Ureter (tissue), 1 donor: ENCODE measurements around the gene HYAL1. TPM values are rescaled to one million over a fixed set of nuclear protein-coding genes. Genes with fewer than 3 reads are reported as not detected.
"Not testable (repeated sequence)": the region's sequence is repeated elsewhere in the genome, so short reads cannot be mapped to it uniquely, and the experiment has no call there.

Experiments
- DNase-seq: peaks from one replicate; pipeline ENCODE4 v3.0.0-alpha.2; 2020; ENCODE audit warnings: low spot score
- total RNA-seq: library from RNA; stranded (reverse); gene quantifications from one replicate; pipeline ENCODE4 v1.2.4, GENCODE V29; 2023
- donor health status: DM: yes; HTN: yes; CAD: no.

The HYAL1 gene
- total RNA-seq, 1 donor from 2014 or later, result 9.8 TPM

DNA sequence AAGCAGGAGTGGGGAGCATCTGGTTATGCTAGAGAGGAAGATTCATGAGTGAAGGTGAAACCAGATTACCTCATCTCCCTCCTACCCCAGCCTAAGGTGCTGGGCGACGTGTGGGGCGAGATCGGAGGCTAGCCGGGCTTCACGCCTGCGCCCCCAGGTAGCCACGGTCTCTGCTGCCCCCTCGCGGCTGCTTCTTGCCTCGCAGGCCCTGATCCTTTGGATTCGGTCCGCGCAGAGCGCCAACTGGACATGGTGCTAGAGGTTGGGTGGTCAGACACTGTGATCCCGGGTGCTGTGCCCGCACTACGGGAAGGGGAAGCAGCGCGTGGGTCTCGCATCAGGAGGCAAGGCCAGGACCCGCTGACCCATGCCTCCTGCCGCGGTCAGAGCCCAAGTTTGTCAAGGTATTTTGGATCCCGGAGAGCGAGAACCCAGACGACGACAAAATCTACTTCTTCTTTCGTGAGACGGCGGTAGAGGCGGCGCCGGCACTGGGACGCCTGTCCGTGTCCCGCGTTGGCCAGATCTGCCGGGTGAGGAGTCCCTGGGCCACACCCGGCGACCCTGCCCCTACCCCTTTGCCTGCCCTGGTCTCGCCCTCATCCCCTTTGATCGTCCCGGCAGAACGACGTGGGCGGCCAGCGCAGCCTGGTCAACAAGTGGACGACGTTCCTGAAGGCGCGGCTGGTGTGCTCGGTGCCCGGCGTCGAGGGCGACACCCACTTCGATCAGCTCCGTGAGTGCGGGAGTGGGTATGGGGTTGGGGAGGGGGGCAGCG lies 30.3 kb downstream of the HYAL1 start:
- DNase-seq, result peak; percentile 88

DNA sequence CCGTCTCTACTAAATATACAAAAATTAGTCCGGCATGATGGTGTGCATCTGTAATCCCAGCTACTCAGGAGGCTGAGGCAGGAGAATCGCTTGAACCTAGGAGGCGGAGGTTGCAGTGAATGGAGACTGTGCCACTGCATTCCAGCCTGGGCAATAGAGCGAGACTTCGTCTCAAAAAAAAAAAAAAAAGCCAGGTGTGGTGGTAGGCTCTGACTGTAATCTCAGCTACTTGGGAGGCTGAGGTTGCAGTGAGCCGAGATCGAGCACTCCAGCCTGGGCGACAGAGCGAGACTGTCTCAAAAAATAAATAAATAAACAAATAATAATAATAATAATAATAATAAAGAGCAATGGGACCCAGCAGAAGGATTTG lies 30.9 kb downstream of the HYAL1 start:
- not testable (repeated sequence) for DNase-seq

DNA sequence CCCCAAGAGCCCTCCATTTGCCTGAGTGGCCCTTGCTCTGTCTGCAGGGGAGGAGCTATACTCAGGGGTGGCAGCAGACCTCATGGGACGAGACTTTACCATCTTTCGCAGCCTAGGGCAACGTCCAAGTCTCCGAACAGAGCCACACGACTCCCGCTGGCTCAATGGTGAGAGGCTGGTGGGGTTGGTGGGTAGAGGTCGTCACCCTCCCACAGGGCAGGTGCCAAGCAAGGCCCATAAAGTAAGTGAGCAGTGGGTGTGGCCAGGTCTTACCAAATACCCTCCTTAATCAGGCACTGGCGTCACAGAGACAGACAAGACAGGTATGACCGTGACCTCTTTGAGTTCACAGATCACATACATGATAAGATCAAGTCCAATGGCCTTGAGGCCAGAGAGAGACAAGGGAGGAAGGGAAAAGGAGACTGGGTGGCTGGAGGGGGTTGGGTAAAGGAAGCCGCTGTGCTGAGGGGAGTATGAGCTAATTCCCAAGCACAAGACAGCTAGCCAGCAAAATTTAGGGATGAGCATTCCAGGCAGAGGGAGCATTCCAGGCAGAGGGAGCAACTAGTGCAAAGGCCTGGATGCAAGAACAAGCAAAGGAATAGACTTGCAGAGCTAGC lies 31.9 kb downstream of the HYAL1 start:
- DNase-seq, result no peak

DNA sequence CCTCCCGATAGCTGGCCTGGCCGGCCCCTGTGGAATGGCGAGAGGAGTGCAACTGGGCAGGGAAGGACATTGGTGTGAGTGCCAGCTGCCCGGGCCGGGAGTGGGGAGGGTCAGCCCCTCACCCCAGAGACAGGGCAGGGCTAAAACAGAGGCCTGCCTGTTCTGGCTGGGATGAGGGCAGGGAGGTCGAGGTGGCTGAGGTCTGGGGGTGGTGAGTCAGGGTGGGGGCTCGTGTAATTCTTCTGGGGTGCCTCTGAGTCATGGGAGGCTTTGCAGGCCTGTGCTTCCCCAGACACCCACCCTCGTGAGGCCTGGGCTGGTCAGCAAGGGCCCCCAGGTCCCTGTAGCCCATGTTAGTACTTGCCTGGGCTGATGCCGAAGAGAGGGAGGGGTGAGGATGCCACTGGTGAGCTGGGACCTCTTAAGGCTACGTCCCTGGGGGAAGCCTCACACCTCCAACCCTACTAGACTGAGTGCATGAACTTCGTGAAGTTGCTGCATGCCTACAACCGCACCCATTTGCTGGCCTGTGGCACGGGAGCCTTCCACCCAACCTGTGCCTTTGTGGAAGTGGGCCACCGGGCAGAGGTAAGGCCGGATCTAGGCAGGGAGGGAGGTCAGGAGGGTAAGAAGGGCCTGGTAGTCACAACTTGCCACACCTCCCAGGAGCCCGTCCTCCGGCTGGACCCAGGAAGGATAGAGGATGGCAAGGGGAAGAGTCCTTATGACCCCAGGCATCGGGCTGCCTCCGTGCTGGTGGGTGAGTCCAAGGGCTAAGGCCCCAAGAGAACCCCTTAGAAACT lies 32.8 kb downstream of the HYAL1 start:
- DNase-seq, result no peak

DNA sequence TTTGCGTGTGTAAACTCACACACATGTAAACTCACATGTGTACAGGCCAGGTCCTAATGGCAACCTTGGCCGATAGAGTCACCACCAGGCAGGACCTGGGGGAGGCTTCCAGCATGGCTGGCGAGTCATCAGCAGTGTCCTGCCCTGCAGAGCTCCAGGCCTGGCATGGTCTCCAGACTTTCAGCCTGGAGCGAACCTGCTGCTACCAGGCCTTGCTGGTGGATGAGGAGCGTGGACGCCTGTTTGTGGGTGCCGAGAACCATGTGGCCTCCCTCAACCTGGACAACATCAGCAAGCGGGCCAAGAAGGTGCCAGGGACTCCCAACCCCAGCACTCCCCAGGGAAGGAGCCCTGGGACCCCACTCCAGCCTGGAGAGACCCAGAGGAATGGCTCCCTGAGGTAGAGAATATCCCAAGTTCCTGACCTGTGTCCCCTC lies 33.4 kb downstream of the HYAL1 start:
- peak; percentile 44 for DNase-seq

DNA sequence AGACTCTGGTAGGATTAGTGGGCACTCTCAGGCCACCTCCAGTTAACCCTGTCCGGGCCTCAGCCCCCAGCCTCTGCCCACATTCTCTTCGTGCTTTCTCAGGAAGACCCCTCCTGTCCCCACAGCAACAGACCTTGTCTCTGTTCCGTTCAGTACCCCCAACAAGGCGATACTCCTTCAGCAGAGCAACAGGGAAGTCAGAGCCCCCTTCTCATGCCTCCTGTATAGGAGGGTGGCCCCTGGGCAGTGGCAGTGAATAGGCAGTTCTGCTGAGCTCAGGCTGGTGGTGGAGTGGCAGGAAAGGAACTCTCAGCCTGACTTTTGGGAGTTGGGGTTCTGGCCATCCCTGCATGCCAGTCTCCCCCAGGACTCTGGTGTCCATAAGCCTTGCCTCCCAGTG lies 33.9 kb downstream of the HYAL1 start:
- DNase-seq, result no peak

DNA sequence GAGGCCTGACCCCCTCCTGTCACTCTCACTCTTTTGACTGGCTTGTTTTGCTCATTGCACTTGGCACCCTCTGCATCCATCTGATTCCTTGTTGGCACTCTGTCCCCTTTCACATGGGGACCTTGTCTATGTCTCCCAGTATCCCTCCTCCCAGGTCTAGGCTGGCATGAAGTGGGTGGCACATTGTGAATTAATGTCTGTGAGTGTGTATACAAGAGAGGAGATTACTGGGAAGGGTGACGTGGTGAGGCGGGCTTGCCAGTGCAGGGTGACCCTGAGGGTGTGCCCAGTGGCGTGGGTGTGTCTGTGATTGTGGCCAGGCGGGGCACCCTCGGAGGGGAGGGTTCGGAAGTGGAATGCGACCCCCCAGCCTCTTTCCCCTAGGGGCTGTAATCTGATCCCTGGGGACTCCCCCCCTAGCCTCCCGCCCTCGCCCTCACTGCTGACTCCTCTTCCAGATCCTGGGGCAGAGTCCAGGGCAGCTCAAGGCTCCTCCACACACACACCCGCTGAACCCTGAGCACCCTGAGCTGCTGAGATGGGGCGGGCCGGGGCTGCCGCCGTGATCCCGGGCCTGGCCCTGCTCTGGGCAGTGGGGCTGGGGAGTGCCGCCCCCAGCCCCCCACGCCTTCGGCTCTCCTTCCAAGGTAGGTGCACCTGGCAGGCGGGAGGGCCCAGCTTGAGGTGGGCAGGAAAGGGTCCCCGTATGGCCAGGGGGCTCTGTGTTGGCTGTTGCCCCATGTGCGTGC lies 34.5 kb downstream of the HYAL1 start, which contains the start of gene SEMA3B:
Gene SEMA3B, plus strand, starts transcription at position 445 of the 749 bp plus-strand sequence. Its CDS starts 94 bp downstream, at position 539.
- DNase-seq, result peak; percentile 84

DNA sequence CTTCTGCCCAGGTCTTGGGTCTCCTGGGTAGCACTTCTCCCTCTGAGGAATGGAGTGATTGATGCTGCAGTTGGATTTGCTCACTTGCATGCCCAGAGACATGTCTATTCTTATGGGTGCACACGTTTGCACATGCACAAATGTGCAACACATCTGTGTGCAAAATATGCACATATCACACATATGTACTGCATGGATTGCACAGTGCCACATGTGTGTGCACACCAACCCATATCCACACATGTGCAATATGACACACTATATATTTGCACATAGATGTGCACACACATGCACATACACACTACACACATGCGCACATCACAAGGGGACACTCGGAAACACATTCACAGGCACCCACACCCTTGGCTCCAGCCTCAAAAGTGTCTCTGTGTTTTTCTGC lies 35.1 kb downstream of the HYAL1 start:
- DNase-seq, result no peak

DNA sequence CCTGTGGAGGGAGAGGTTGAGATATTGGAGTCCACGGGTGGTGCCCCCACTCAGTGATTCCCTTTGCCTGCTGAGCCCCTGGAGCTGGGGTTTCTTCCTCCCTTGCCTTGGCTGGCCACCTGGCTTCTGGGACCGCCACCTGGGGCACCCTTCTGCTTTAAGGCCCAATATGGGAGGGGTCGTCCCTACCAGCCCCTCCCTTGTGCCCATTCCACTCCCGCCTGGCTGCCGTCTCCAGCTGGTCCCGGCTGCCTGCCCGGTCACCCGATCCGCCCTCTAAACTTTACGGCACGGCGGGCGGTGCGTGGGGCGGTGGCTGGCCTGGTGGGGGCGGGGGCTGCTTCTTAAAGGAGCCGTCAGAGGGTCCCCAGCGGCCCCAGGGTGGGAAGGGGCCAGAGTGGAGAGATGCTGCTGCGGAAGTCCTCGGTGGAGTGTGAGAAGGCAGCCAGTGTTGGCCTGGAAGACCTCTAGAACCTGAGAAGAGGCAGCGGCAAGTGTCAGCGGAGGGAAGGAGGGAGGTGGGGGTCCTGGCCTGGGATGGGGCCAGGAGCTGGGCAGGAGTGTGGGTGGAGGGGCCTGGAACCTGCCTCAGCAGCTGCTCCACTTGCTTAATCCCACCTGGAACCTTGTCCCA lies 36.0 kb downstream of the HYAL1 start:
- no peak for DNase-seq

DNA sequence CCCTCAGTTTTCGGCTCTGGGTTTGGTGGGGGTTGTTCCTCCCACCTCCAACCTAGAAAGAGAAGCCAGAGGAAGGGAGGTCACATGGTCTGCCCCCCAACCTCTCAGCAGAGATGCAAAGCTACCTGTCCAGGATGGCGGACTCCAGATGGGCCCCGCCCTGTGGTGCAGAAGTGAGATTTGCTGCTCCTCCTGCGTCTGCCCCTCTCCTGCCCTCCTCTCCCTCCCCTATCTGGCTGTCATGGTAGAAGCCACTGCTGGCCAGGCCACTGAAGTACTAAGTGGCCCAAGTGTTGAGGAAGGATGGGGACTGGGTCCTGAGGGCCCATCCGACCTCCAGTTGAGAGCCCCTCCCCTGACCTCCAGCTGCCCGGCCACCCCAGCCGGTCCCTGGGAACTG lies 36.5 kb downstream of the HYAL1 start:
- DNase-seq, result no peak

DNA sequence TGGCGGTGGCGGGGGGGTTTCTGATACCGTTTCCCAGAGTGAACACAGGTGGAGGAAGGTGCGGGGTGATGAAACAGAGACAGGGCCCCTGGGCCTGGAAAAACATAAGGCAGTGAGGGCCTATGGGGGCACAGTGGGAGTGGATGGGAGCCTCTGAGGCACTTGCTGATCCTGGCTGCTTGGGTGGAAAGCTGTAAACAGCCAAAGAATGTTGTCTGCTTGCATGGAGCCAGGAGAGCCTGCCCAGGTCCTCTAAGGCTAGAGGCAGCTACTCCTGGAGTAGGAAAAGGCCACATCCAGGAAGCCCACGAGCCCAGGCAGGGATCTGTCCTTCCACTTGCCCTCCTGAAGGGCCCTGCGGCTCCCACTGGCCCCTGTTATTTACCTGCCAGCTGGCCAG lies 37.4 kb downstream of the HYAL1 start:
- no peak for DNase-seq

DNA sequence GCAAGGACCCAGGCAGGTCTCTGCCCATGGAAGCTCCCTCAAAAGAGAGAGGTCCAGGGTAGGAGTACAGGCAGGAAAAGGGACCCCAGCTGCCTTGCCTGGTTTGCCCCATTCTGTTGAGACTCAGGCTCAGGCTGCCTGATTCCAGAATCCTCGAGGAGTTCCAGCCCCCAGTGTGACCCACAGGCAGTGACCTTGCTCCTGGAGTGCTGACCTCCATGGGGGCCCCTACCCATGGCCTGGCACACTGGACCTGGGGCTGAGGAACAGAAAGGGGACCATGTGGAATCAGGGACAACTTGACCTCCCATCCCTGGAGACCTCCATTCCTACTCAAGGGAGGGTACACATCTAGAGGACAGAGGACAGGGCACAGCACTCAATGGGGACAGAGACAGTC lies 37.8 kb downstream of the HYAL1 start:
- DNase-seq, result no peak

DNA sequence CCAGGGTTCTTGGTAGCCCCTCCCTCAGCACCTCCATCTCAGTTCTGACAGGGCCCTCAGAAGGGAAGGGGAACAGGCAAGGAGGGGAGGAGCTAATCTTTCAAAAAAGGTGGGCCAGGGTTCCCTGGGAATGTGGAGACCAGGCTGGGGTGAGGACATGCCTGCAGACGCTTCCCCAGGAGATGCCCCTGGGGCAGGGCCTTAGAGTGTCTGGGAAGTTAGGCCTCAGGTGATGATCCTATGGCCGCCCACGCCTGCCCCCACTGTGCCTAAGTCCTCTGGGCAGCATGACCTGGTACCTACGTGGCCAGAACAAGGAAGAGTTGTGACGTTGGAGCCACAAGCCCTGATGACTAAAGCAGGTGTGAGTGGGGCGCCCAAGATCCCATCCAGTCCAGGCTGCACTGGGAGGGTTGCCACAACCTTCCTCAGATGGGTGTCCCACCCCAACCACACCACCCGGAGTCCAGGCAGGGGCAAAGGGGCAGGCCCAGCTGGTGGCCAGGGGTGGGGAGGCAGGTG lies 38.3 kb downstream of the HYAL1 start:
- DNase-seq, result no peak

DNA sequence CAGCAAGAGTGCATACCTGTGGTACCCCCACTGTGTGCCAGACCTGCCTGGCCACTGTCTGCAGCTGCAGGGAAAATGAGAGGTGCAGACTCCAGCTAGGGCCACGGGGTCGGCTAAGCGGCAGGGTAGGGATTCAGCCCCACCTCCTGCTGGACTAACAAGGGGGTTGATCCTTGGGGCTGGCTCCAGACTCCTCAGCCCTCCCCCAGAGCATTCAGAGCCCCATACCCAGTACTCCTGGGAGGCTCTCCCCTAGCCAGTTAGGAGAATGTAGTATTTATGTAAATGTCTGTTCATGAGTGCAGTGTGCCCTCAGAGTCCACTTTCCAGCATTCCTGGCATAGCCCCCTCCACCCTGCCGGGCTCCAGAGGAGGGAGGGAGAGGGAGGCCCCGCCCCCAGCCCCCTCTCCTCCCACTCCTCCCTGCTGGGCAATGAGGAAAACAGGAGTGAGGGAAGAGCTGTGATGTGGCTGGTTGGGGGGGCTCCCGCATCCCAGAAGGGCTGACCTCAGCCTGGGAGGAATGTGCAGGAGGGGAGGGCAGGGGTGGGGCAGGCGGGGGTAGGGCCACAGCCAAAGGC lies 38.9 kb downstream of the HYAL1 start:
- DNase-seq, result peak; percentile 86

DNA sequence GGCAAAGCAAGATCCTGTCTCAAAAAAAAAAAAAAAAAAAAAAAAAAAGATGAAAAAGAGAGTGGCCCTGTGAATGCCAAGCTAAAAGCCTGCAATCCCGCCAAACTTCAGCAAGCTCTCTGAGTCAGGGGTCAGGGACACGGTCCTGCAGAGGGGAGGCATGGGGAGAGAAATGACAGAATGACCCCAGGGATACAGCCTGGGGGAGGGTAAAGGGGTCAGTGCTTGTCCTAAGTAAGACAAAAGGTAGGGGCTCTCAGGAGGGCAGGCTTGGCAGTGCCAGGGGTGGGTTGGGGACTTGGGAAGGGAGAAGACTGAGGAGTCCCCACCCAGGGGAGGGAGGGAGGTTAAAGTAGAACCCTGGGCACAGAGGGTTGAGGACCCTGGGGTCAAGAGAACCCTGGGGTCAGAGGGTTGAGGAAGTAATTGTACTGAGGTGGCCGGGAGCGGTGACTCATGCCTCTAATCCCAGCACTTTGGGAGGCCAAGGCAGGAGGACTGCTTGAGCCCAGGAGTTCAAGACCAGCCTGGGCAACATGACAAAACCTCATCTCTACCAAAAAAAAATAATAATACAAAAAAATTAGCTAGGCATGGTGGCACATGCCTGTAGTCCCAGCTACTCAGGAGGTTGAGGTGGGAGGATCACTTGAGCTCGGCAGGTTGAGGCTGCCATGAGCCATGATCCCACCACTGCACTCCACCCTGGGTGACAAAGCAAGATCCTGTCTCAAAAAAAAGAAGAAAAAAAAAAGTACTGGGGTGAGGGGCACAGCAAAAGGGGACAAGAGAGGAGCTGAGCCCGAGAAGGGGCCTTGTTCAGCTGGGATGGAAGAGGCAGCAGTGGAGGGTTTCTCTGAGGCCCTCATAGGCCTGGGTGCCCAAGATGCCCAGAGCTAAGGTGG lies 39.6 kb downstream of the HYAL1 start:
- DNase-seq, result no peak

DNA sequence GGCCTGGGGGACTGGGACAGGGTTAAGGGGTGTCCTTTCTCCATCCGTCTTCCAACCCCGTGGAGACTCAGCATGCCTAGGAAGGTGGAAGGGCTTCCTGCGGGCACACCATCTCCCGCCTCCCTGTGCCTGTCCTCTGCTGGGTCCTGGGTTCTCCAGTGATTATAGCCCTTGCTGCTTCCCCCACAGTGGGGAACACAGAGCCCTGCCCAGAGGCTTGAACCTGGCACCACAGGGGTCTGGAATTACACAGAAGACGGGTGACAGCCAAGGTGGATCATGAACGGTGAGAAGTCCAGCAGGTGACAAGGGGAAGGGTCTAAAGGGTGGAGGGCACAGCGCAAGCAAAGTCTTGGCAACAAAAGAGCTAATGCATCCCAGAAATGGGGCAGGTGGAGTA lies 40.6 kb downstream of the HYAL1 start:
- DNase-seq, result no peak

DNA sequence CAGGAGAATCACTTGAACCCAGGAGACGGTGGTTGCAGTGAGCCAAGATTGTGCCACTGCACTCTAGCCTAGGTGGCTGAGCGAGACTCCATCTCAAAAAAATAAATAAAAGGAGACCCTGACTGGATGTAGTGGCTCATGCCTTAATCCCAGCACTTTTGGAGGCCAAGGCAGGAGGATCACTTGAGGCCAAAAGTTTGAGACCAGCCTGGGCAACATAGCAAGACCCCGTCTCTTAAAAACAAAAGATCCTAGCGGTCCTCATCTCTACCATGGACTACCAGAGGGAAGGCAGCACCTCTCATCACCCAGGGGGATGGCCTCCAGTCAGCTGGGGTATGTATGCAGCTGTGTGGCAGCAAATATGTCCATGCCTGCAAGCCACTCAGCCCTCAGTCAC lies 41.2 kb downstream of the HYAL1 start:
- DNase-seq, result not testable (repeated sequence)

DNA sequence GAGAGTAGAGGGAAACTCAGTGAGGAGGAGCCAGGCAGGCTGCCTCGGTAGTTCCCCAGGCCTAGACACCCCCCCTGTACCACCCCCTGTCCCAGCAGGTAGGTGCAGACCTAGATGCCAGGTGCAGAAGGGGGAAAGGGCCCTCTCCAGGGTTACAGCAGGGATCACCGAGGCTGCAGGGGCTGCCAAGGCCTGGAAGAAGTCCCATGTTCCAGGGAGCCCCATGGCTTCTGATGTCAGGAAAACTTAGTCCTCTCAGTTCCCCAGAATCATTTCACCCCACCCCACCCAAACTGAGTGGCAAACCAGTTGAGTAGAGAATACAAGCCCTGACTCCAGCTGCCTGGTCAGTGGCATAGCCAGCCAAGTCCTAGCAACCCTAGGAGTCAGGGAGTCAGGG lies 41.9 kb downstream of the HYAL1 start:
- no peak for DNase-seq

DNA sequence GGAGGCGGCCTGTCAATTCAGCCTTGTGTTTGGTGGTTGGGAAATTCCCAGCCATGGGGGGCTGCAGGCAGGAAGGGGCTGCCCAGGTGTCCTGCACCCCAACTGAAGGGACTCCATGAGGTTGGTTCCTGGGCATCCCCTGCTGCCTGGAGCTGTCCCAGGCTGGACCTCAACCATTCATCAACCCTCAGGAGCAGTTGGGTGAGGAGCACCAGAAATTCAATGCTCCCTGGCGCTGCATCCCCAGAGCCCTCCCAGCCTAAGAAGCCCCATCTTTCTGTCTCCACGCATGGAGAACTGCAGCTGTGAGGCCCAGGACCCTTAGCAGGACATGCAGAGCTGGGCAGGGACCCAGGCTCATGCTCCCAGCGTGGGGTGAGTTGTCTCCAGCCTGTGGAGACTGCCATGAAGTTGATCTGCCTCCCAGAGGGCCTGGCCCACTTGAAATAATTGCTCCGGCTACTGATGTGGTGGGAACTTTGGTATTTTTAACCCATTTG lies 42.4 kb downstream of the HYAL1 start:
- no peak for DNase-seq
